GM23248 (cell line): ENCODE results near the gene CBLN1.

Source experiments
- EZH2 ChIP-seq: fragments of 200-600 bp; sonication (generic); IDR thresholded peaks from 2 replicates; pipeline ENCODE4 v1.6.1; 2018; ENCODE audit warnings: antibody characterized with exemption, mild to moderate bottlenecking; ENCODE audit not compliant: insufficient read depth, poor library complexity, severe bottlenecking
- EZH2phosphoT487 ChIP-seq: fragments of 200-600 bp; sonication (generic); IDR thresholded peaks from 2 replicates; pipeline ENCODE4 v1.6.1; 2018; ENCODE audit warnings: antibody characterized with exemption, moderate library complexity, mild to moderate bottlenecking, low read depth; ENCODE audit not compliant: insufficient read depth

DNA sequence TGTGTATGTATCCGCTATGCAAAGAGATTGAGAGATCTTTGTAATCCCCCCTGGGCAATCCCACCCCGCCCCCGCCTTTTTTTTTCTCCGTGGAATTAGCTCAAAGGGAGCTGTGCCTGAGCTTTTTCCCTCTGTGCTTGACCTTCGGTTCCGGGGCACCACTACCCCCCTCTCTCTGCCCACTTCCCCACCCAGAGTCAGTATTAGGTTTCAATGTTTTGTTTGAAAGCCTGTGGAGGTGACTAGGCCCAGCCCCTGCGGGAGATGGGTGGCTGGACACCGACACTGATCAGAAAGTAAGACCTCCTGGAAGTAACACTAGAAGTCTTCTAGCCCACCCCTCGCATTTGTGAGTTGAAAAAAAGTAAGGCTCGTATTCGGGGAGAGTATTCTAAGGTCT lies 7.0 kb downstream of the CBLN1 start:
- TF ChIP-seq EZH2 (no peak), EZH2phosphoT487 (no peak)
